OCI-LY1 (cell line): ENCODE data around the gene TBC1D22B.

ENCODE experiments used
- H2AFZ ChIP-seq: fragments of 200-600 bp; sonication (generic), shearing (Covaris generic); 2 replicates; pipeline ENCODE4 v1.6.0; 2014; ENCODE audit warnings: antibody characterized with exemption, mild to moderate bottlenecking, low read length
- H3F3A ChIP-seq: fragments of 200-600 bp; sonication (generic), shearing (Covaris generic); 2 replicates; pipeline ENCODE4 v1.6.0; 2014; ENCODE audit warnings: mild to moderate bottlenecking, antibody characterized with exemption, low read length, moderate library complexity; ENCODE audit not compliant: insufficient read depth
- H3K27ac ChIP-seq: fragments of 200-600 bp; sonication (generic); 2 replicates; pipeline ENCODE4 v1.5.1; 2014; ENCODE audit warnings: low read length, mixed run types, mild to moderate bottlenecking, low read depth; ENCODE audit not compliant: poor library complexity, severe bottlenecking
- H3K27me3 ChIP-seq: fragments of 200-600 bp; sonication (generic); 2 replicates; pipeline ENCODE4 v1.6.0; 2014; ENCODE audit warnings: antibody characterized with exemption, mild to moderate bottlenecking, low read length, moderate library complexity; ENCODE audit not compliant: insufficient read depth
- H3K36me3 ChIP-seq: fragments of 200-600 bp; sonication (generic); 2 replicates; pipeline ENCODE4 v1.6.1; 2014; ENCODE audit warnings: mild to moderate bottlenecking, antibody characterized with exemption, low read length, moderate library complexity, mixed read lengths; ENCODE audit not compliant: insufficient read depth
- H3K4me1 ChIP-seq: fragments of 200-600 bp; sonication (generic); 2 replicates; pipeline ENCODE4 v1.5.1; 2014; ENCODE audit warnings: mild to moderate bottlenecking, low read length, moderate library complexity; ENCODE audit not compliant: insufficient read depth, severe bottlenecking
- H3K4me2 ChIP-seq: fragments of 200-600 bp; sonication (generic), shearing (Covaris generic); 2 replicates; pipeline ENCODE4 v1.6.1; 2014; ENCODE audit warnings: low read length
- H3K4me3 ChIP-seq: fragments of 200-600 bp; sonication (generic); 2 replicates; pipeline ENCODE4 v1.5.1; 2014; ENCODE audit warnings: low read length, low read depth, mild to moderate bottlenecking, mixed read lengths; ENCODE audit not compliant: poor library complexity, severe bottlenecking
- H3K79me2 ChIP-seq: fragments of 200-600 bp; shearing (Covaris generic); 2 replicates; pipeline ENCODE4 v1.6.1; 2016; ENCODE audit warnings: mixed run types, low read length, mixed read lengths; ENCODE audit not compliant: insufficient read depth
- H3K9ac ChIP-seq: fragments of 200-600 bp; sonication (generic), shearing (Covaris generic); 2 replicates; pipeline ENCODE4 v1.6.1; 2014; ENCODE audit warnings: mild to moderate bottlenecking, low read length, mixed read lengths
- H3K9me2 ChIP-seq: fragments of 200-600 bp; sonication (generic), shearing (Covaris generic); 2 replicates; pipeline ENCODE4 v1.6.1; 2014; ENCODE audit warnings: low read depth, mild to moderate bottlenecking, low read length, mixed read lengths
- H3K9me3 ChIP-seq: fragments of 200-600 bp; shearing (Covaris generic); 2 replicates; pipeline ENCODE4 v1.6.1; 2014; ENCODE audit warnings: low read length, mixed read lengths
- H4K20me1 ChIP-seq: fragments of 200-600 bp; sonication (generic), shearing (Covaris generic); 2 replicates; pipeline ENCODE4 v1.6.0; 2016; ENCODE audit warnings: mild to moderate bottlenecking, low read length; ENCODE audit not compliant: insufficient read depth
- EZH2 ChIP-seq: fragments of 200-600 bp; sonication (generic), shearing (Covaris generic); IDR thresholded peaks from 2 replicates; pipeline ENCODE4 v1.8.0; 2017; ENCODE audit warnings: borderline replicate concordance, mixed run types, mild to moderate bottlenecking, antibody characterized with exemption, low read length, moderate library complexity, mixed read lengths
- TF ChIP-seq, protein P1 (sequence below): fragments of 200-600 bp; sonication (generic), shearing (Covaris generic); IDR thresholded peaks from 2 replicates; pipeline ENCODE4 v1.5.1; 2017; ENCODE audit warnings: mild to moderate bottlenecking, antibody characterized with exemption, low read length, moderate library complexity, mixed read lengths

The TBC1D22B gene

DNA sequence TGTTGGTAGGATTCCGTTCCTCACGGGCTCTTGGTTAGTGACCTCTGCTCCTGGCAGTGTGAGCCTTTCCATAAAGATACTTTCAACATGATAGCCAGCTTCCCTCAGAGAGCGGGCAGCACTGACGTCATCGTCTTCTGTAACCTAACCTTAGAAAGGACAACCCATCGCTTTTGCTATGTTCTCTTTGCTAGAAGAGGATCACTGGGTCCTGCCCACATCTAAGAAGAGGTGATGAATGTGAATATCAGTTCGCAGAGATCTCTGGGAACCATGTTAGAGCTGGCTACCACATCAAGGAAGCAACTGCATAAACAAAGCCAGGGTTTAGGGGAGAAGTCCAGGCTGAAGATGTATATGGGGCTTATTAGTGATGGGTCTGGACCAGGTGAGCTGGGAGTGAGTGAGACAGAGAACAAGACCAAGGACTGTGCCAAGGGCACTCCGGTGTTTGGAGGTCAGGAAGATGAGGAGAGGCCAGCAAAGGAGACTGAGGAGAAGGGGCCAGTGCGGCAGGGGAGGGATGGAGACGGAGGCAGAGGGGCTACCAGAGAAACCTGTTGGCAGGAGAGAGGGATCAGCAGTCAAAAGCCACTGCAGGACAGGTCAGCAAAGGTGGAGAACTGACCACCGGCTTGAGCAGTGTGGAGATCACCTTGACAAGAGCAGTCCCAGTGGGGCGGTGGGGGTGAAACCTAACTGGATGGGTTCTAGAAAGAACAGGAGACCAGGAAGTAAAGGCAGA, 47.9 kb upstream of the TBC1D22B start:
- no peak overlapping the region for H2AFZ ChIP-seq
- no peak overlapping the region for H3K9ac ChIP-seq
- no peaks in the 10 kb centered on the region for H3K36me3 ChIP-seq
- H3K4me1 ChIP-seq, result peaks cover 9% of the 10 kb centered on the region
- no peaks in the 10 kb centered on the region for H3K9me2 ChIP-seq
- H4K20me1 ChIP-seq, result no peaks in the 10 kb centered on the region
- no peaks in the 10 kb centered on the region for H3K27me3 ChIP-seq
- no peaks in the 10 kb centered on the region for H3K79me2 ChIP-seq
- no peaks in the 10 kb centered on the region for H3K9me3 ChIP-seq
- no peak overlapping the region for H3K4me2 ChIP-seq
- no peak overlapping the region for H3K4me3 ChIP-seq
- no peak for TF ChIP-seq EZH2
- TF ChIP-seq, protein P1, sequence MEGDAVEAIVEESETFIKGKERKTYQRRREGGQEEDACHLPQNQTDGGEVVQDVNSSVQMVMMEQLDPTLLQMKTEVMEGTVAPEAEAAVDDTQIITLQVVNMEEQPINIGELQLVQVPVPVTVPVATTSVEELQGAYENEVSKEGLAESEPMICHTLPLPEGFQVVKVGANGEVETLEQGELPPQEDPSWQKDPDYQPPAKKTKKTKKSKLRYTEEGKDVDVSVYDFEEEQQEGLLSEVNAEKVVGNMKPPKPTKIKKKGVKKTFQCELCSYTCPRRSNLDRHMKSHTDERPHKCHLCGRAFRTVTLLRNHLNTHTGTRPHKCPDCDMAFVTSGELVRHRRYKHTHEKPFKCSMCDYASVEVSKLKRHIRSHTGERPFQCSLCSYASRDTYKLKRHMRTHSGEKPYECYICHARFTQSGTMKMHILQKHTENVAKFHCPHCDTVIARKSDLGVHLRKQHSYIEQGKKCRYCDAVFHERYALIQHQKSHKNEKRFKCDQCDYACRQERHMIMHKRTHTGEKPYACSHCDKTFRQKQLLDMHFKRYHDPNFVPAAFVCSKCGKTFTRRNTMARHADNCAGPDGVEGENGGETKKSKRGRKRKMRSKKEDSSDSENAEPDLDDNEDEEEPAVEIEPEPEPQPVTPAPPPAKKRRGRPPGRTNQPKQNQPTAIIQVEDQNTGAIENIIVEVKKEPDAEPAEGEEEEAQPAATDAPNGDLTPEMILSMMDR, result no peak
- H3K27ac ChIP-seq, result no peak overlapping the region
- H3F3A ChIP-seq, result no peaks in the 10 kb centered on the region

- no peak overlapping the region for H2AFZ ChIP-seq
- H3K4me1 ChIP-seq, result peaks cover 5% of the 10 kb centered on the region
- no peaks in the 10 kb centered on the region for H3F3A ChIP-seq
- no peak overlapping the region for H3K9ac ChIP-seq
- H3K4me2 ChIP-seq, result no peak overlapping the region
- H3K27me3 ChIP-seq, result no peaks in the 10 kb centered on the region
- no peak overlapping the region for H3K4me3 ChIP-seq
- no peak for TF ChIP-seq EZH2
- TF ChIP-seq, protein P1, result peak; percentile 97
- no peaks in the 10 kb centered on the region for H4K20me1 ChIP-seq
- H3K79me2 ChIP-seq, result no peaks in the 10 kb centered on the region
- no peaks in the 10 kb centered on the region for H3K9me3 ChIP-seq
- no peak overlapping the region for H3K27ac ChIP-seq
- no peaks in the 10 kb centered on the region for H3K36me3 ChIP-seq
- no peaks in the 10 kb centered on the region for H3K9me2 ChIP-seq
Measured at GRCh38 chr6:37210313-37210968, 47.1 kb upstream of the TBC1D22B start.

GRCh38 chr6:37212268-37212667, 45.3 kb upstream of the TBC1D22B start:
- H3F3A ChIP-seq, result no peaks in the 10 kb centered on the region
- H3K79me2 ChIP-seq, result no peaks in the 10 kb centered on the region
- H2AFZ ChIP-seq, result no peak overlapping the region

More at GRCh38 chr6:37212268-37212667, 45.3 kb upstream of the TBC1D22B start:
- H3K9me3 ChIP-seq, result no peaks in the 10 kb centered on the region
- TF ChIP-seq EZH2, result no peak
- TF ChIP-seq, protein P1, result no peak
- no peaks in the 10 kb centered on the region for H3K4me1 ChIP-seq
- no peaks in the 10 kb centered on the region for H3K9me2 ChIP-seq
- no peak overlapping the region for H3K4me3 ChIP-seq
- no peak overlapping the region for H3K27ac ChIP-seq
- H3K4me2 ChIP-seq, result no peak overlapping the region
- no peaks in the 10 kb centered on the region for H3K27me3 ChIP-seq
- H3K36me3 ChIP-seq, result no peaks in the 10 kb centered on the region
- H3K9ac ChIP-seq, result no peak overlapping the region
- H4K20me1 ChIP-seq, result no peaks in the 10 kb centered on the region
